Esophagus (tissue), 2 donors: Measurements from ENCODE around the gene IFITM2. TPM values are rescaled to one million over a fixed set of nuclear protein-coding genes. Genes with fewer than 3 reads are reported as not detected.
A peak's percentile ranks its signal among the peaks of the same experiment; 100 is the strongest.

Source experiments
- H3K27ac ChIP-seq, 2 donors: one replicate each; pipeline ENCODE4 v1.5.1; 2013; ENCODE audit warnings: low read depth in 2 of 2, mild to moderate bottlenecking in 2 of 2, inconsistent platforms in 1 of 2, low read length in 1 of 2, moderate library complexity in 1 of 2
- H3K27me3 ChIP-seq, 2 donors: one replicate each; pipeline ENCODE4 v1.6.1; 2013; ENCODE audit warnings: low read length in 2 of 2, control low read depth in 1 of 2, mild to moderate bottlenecking in 1 of 2; ENCODE audit not compliant: insufficient read depth in 2 of 2, control insufficient read depth in 1 of 2
- H3K36me3 ChIP-seq, 2 donors: one replicate each; pipeline ENCODE4 v1.6.1; 2013; ENCODE audit warnings: low read length in 1 of 2; ENCODE audit not compliant: control insufficient read depth in 2 of 2, insufficient read depth in 2 of 2
- H3K4me1 ChIP-seq, 2 donors: one replicate each; pipeline ENCODE4 v1.6.1; 2013; ENCODE audit warnings: low read length in 1 of 2; ENCODE audit not compliant: control insufficient read depth in 2 of 2, insufficient read depth in 2 of 2
- H3K4me3 ChIP-seq, 2 donors: one replicate each; pipeline ENCODE4 v1.5.1; 2013; ENCODE audit warnings: low read length in 2 of 2, mild to moderate bottlenecking in 2 of 2, low read depth in 1 of 2, moderate library complexity in 1 of 2
- H3K9me3 ChIP-seq, 2 donors: one replicate each; pipeline ENCODE4 v1.6.1; 2013; ENCODE audit warnings: mild to moderate bottlenecking in 2 of 2, low read depth in 1 of 2, low read length in 1 of 2, moderate library complexity in 1 of 2; ENCODE audit not compliant: control insufficient read depth in 2 of 2, insufficient read depth in 1 of 2
- WGBS, 2 donors: extraction: QIAGEN DNeasy Blood & Tissue Kit; methylation state at CpG; one replicate each; pipeline ENCODE4 v1.1.7; 2013; 5-methylcytosine and 5-hydroxymethylcytosine counted together
- polyA plus RNA-seq, 2 donors: library from polyadenylated mRNA; stranded (reverse); fragments of 200-250 nt; gene quantifications; one replicate each; pipeline ENCODE4 v1.2.3, GENCODE V29; 2013
- donor health status: healthy with polysubstance abuse.
- donor health status: Bipolar disorder and iron deficiency.

The IFITM2 gene
- polyA plus RNA-seq, 2 donors = 72.3 to 165 TPM

GRCh38 chr11:271319-271715 is 36.3 kb upstream of the IFITM2 start:
- WGBS, 2 donors = 78 to 88% methylated on average over 8 of the region's 8 CpGs
- H3K27ac ChIP-seq = no peak overlapping the region
- no peak overlapping the region for H3K4me3 ChIP-seq
- H3K9me3 ChIP-seq = no peaks in the 10 kb centered on the region
- H3K27me3 ChIP-seq = no peaks in the 10 kb centered on the region
- peaks cover 0 to 6% of the 10 kb centered on the region in 2 donors for H3K4me1 ChIP-seq
- H3K36me3 ChIP-seq = no peaks in the 10 kb centered on the region

- no peaks in the 10 kb centered on the region for H3K9me3 ChIP-seq
- no peaks in the 10 kb centered on the region for H3K36me3 ChIP-seq
- H3K27me3 ChIP-seq = no peaks in the 10 kb centered on the region
- WGBS, 2 donors = 82 to 86% methylated on average over 22 of the region's 22 CpGs
- H3K4me3 ChIP-seq = no peak overlapping the region
- peaks cover 0 to 6% of the 10 kb centered on the region in 2 donors for H3K4me1 ChIP-seq
- H3K27ac ChIP-seq = no peak overlapping the region
These were observed 35.3 kb upstream of the IFITM2 start for GRCh38 chr11:272195-272930.

- Histone ChIP-seq H3K9me3 (no peaks in the 10 kb centered on the region), H3K27ac (no peak overlapping the region)
These were observed 34.8 kb upstream of the IFITM2 start for GRCh38 chr11:272931-273198.

GRCh38 chr11:276219-276618 is 31.4 kb upstream of the IFITM2 start:
- Histone ChIP-seq H3K9me3 (no peaks in the 10 kb centered on the region), H3K4me3 (no peak overlapping the region), H3K36me3 (no peaks in the 10 kb centered on the region), H3K27me3 (peaks cover 0 to 18% of the 10 kb centered on the region in 2 donors), H3K4me1 (peaks cover 4 to 18% of the 10 kb centered on the region in 2 donors), H3K27ac (no peak overlapping the region)

More at GRCh38 chr11:272931-273198, 34.8 kb upstream of the IFITM2 start:
- Histone ChIP-seq H3K27me3 (peaks cover 0 to under 1% of the 10 kb centered on the region in 2 donors), H3K36me3 (no peaks in the 10 kb centered on the region), H3K4me3 (no peak overlapping the region), H3K4me1 (peaks cover 0 to 4% of the 10 kb centered on the region in 2 donors)
- 89 to 95% methylated on average over 6 of the region's 6 CpGs for WGBS, 2 donors

- 73 to 75% methylated on average over 21 of the region's 21 CpGs for WGBS, 2 donors
- peaks cover 0 to 25% of the 10 kb centered on the region in 2 donors for H3K27me3 ChIP-seq
- H3K4me1 ChIP-seq = peaks cover 7 to 22% of the 10 kb centered on the region in 2 donors
- no peak within 1 kb of the TSS for H3K27ac ChIP-seq
- H3K4me3 ChIP-seq = peak within 1 kb of the TSS; percentile 23 to 29
- H3K9me3 ChIP-seq = no peaks in the 10 kb centered on the region
- no peaks in the 10 kb centered on the region for H3K36me3 ChIP-seq
These were observed 29.3 kb upstream of the IFITM2 start, which contains the start of gene NLRP6 for GRCh38 chr11:278001-278951. NLRP6 (plus strand) TSS chr11:278407; CDS start chr11:278570, 163 bp downstream.

- Histone ChIP-seq H3K36me3 (no peaks in the 10 kb centered on the region), H3K27me3 (peaks cover 0 to 25% of the 10 kb centered on the region in 2 donors), H3K9me3 (no peaks in the 10 kb centered on the region), H3K4me1 (peaks cover 7 to 22% of the 10 kb centered on the region in 2 donors), H3K27ac (no peak overlapping the region), H3K4me3 (peak overlapping the region; percentile 23 to 29)
- 12% methylated on average over 89 to 97 of the region's 97 CpGs for WGBS, 2 donors
These were observed 28.3 kb upstream of the IFITM2 start for GRCh38 chr11:279040-279965.

- Histone ChIP-seq H3K4me3 (peak overlapping the region; percentile 23 to 31), H3K4me1 (peaks cover 7 to 22% of the 10 kb centered on the region in 2 donors), H3K36me3 (no peaks in the 10 kb centered on the region), H3K9me3 (no peaks in the 10 kb centered on the region), H3K27me3 (peaks cover 0 to 25% of the 10 kb centered on the region in 2 donors), H3K27ac (no peak overlapping the region)
- WGBS, 2 donors = 2% methylated on average over 83 to 85 of the region's 85 CpGs
These were observed 27.5 kb upstream of the IFITM2 start for GRCh38 chr11:279966-280705.

GRCh38 chr11:280706-281485 is 26.7 kb upstream of the IFITM2 start:
- no peaks in the 10 kb centered on the region for H3K36me3 ChIP-seq
- H3K27ac ChIP-seq = no peak overlapping the region
- 6 to 7% methylated on average over 77 to 79 of the region's 79 CpGs for WGBS, 2 donors
- H3K4me1 ChIP-seq = peaks cover 7 to 22% of the 10 kb centered on the region in 2 donors
- H3K4me3 ChIP-seq = peak overlapping the region; percentile 23 to 31
- no peaks in the 10 kb centered on the region for H3K9me3 ChIP-seq
- H3K27me3 ChIP-seq = peaks cover 0 to 25% of the 10 kb centered on the region in 2 donors
